GM19023 (cell line): ENCODE measurements around the gene MCM7.
"Not testable (repeated sequence)": the region's sequence is repeated elsewhere in the genome, so short reads cannot be mapped to it uniquely, and the experiment has no call there.

ENCODE experiments used
- ATAC-seq: cut with Tn5 transposase; IDR thresholded peaks from one replicate; pipeline ENCODE4 v1.9.1; 2021; ENCODE audit warnings: mild to moderate bottlenecking, moderate library complexity; ENCODE audit not compliant: unreplicated experiment

MCM7 gene

GRCh38 chr7:100101016-100101862, at the start of gene MCM7, which contains the start of gene AP4M1:
TSS of gene MCM7 (minus strand) at chr7:100101397. CDS start at chr7:100101294, 103 bp downstream.
TSS of gene AP4M1 (plus strand) at chr7:100101643. CDS start at chr7:100101715, 72 bp downstream.
- ATAC-seq = peak; percentile 84

DNA sequence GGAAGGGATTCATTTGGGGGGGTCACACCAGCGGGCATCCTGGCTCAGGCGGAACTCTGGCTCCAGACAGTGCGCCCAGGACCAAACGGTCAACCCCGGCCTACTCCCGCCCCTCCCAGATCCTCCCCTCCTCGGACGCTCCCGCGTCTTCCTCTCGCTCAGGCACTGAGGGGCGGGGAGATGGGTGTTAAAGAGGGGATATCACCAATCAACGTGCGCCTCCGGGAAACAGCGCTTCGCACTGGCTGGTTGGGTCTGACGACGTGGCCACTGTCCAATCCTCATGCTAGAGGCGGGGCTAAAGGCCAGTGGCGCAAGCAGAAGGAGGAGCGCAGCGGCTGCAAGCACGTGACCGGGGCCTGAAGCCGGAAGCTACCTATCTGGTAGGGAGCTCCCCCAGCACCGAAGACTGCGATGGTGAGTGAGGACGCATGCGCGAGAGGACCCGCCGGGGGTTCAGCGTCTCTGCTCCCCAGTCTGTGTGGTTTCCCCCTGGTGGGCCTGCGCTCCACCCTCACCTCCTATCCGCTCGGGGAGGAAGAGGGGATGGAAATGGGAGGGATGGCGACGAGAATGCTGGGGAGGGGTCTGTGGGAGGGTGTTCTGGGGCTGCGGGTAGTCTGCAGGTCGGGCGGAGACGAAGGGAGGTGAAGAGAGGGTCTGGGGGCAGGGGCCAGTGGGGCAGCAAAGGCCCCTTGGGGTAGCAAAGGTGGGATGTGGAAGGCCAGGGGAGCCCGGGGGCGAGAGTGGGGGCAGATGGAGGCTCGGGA, 47.5 kb upstream of the MCM7 start, which contains the start of gene LAMTOR4:
Gene LAMTOR4 (plus strand): TSS at position 360 of the 770 bp plus-strand sequence. CDS start 55 bp downstream, at position 415.
- peak; percentile 98 for ATAC-seq

GRCh38 chr7:100148225-100148558, 47.0 kb upstream of the MCM7 start:
- ATAC-seq = no peak

GRCh38 chr7:100147278-100147677, 46.1 kb upstream of the MCM7 start:
- no peak for ATAC-seq

DNA sequence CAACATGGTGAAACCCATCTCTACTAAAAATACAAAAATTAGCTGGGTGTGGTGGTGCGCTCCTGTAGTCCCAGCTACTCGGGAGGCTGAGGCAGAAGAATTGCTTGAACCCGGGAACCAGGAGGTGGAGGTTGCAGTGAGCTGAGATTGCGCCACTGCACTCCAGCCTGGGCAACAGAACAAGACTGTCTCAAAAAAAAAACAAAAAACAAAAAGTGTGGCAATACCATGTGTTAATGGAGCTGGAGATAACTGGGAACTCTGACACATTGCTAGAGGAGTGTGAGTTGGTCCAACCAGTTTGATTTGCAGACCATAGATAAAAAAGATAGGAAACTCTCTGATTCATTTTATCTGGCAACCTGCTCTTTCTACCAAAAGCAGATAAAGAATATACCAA, 45.2 kb upstream of the MCM7 start:
- not testable (repeated sequence) for ATAC-seq

DNA sequence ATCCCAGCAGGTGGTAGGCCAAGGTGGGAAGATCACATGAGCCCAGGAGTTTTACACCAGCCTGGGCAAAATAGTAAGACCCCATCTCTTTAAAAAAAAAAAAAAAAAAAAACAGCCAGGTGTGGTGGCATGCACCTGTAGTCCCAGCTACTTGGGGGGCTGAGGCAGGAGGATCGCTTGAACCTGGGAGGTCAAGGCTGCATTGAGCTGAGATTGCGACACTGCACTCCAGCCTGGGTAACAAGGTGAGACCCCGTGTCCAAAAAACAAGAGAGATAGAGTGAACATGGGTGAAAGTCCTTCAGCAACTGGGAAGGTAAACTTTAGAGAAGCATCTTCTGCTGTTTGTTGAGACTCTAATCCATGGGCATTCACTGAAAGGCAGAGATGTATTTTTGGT, 41.3 kb upstream of the MCM7 start:
- no peak for ATAC-seq

GRCh38 chr7:100141555-100141949, 40.4 kb upstream of the MCM7 start:
- no peak for ATAC-seq

- ATAC-seq = no peak
Observed at GRCh38 chr7:100137851-100138760, 36.9 kb upstream of the MCM7 start.

- no peak for ATAC-seq
Observed at GRCh38 chr7:100132697-100133151, 31.5 kb upstream of the MCM7 start.

DNA sequence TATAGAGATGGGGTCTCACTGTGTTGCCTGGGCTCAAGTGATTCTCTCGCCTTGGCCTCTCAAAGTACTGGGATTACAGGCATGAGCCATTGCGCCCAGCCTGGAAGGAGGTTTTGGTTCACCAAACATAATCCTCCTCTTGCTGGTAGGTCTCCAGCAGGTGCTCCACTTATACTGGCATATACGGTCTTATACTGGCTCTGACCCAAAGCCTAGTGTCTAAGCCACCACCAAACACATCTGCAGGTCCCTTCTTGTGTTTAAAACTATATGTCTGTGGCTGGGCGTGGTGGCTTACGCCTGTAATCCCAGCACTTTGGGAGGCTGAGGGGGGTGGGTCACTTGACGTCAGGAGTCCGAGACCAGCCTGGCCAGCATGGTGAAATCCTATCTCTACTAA, 30.9 kb upstream of the MCM7 start:
- ATAC-seq = no peak

GRCh38 chr7:100130608-100131453, 29.6 kb upstream of the MCM7 start:
- no peak for ATAC-seq

GRCh38 chr7:100130220-100130607, 29.0 kb upstream of the MCM7 start:
- not testable (repeated sequence) for ATAC-seq

DNA sequence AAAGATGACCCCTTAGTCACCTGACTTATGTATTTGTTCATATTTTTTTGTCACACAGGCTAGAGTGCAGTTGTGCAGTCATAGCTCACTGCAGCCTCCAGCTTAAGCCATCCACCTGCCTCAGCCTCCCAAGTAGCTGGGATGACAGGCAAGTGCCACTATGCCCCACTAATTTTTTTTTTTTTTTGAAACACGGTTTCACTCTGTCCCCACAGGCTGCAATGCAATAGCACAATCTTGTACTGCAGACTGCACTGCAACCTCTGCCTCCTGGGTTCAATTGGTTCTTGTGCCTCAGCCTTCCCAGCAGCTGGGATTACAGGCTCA, 27.4 kb upstream of the MCM7 start:
- ATAC-seq = no peak

DNA sequence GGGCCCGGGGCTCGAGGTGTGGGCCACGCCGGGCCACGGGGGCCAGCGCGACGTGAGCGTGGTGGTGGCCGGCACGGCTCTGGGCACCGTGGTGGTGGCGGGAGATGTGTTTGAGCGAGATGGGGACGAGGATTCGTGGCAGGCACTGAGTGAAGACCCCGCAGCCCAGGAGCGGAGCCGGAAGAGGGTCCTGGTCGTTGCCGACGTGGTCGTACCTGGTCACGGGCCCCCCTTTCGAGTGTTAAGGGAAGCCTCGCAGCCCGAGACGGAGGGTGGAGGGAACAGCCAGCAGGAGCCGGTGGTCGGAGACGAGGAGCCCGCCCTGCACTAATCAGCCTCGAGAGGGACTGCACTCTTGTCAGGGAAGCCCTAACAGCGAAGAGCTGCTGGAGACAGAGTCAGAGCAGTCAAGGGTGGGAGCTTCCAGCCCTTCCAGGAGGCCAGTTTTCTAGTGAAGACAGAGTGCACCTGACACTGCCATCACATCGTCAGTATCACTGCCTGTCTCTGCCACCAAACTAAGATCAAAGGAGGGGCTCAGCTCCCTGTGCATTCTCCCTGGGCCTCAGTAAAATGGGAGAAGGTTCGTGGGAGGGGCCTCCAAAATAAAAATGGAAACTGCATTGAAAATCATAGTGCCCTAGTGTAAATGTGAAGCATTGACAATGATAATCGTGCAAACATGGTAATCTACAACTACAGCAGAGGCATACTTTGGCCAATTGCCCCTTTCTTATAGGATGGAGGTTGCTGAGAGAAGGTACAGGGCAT, 26.9 kb upstream of the MCM7 start:
- ATAC-seq = no peak

DNA sequence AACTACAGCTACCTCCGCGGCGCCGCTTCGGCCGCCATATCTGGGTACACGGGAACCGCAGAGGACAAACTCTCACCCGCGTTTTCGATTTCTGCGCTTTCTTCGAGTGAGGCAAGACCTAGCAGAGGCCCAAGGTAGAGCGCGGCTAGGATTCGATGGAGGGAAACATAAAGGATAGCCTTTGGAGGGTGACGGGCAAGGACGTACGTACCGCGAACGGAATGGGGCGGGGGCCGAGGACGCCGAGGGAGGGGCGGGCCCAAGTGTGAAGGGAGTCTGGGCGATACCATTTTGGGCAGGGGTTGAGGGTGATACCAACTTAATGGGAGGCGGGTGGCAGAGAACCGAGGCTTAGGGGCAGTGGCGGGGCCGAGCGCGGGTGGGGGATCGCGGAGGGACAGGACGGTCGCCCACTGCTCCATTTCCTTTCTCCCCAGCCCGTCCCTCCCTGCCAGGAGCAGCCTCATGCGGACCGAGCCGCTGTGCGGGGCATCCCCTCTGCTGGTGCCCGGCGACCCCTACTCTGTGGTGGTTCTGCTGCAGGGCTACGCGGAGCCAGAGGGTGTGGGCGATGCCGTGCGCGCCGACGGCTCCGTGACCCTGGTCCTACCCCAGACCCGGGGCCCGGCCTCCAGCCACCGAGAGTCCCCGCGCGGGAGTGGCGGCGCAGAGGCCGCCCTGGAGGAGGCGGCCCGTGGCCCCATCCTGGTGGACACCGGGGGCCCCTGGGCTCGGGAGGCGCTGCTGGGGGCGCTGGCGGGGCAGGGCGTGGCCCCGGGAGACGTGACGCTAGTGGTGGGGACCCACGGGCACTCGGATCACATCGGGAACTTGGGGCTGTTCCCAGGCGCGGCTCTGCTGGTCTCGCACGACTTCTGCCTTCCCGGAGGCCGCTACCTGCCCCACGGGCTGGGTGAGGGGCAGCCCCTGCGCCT, 26.0 kb upstream of the MCM7 start, which contains the start of gene MBLAC1:
Gene MBLAC1 (plus strand): TSS at position 37 of the 935 bp plus-strand sequence. CDS start 429 bp downstream, at position 466.
- peak; percentile 69 for ATAC-seq

DNA sequence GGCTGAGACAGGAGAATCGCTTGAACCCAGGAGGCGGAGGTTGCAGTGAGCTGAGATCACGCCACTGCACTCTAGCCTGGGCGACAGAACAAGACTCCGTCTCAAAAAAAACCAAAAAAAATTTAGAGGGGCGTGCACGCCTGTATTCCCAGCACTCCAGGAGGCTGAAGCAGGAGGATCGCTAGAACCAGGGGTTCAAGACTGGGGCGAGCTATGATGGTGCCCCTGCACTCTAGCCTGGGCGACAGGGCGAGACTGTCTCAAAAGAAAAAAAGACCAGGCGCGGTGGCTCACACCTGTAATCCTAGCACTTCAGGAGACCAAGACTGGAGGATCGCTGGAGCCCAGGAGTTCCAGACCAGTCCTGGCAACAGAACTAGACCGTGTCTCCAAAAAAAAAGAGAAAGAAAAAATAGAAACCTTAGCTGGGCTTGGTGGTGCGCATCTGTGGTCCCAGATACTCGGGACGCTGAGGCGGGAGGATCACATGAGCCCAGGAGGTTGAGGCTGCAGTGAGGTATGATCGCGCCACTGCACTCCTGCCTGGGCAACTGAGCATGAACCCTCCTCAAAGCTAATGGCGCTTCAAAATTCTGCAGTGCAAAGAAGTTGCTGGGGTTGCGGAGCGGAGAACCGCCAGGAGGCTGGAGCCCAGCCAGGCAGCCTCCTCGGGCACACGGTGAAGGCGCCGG, 25.2 kb upstream of the MCM7 start:
- peak; percentile 30 for ATAC-seq
